ENCODE results near the gene OPTC.

Gene OPTC

GRCh38 chr1:203458078-203458477, 35.9 kb upstream of the OPTC start:
- no peak overlapping the region for H2AFZ ChIP-seq (ENCODE audit: low read length)
- no peak overlapping the region for H3K4me3 ChIP-seq (ENCODE audit: low read length, poor library complexity, severe bottlenecking)
- no peaks in the 10 kb centered on the region for H3K9me3 ChIP-seq (ENCODE audit: insufficient read depth, low read depth, low read length)
- H3K36me3 ChIP-seq (ENCODE audit: insufficient read depth, low read length): no peaks in the 10 kb centered on the region
- H3K9ac ChIP-seq (ENCODE audit: low read depth, low read length, poor library complexity, severe bottlenecking): no peak overlapping the region
- H3K27me3 ChIP-seq (ENCODE audit: insufficient read depth, low read length, poor library complexity, severe bottlenecking): no peaks in the 10 kb centered on the region
- H3F3A ChIP-seq (ENCODE audit: low read depth): no peaks in the 10 kb centered on the region
- H3K9me2 ChIP-seq (replicated peaks; ENCODE audit: low read depth, low read length): no peaks in the 10 kb centered on the region; the same call in 1 of the 2 replicates
- H4K20me1 ChIP-seq (ENCODE audit: insufficient read depth, low read length, poor library complexity, severe bottlenecking): no peaks in the 10 kb centered on the region
- H3K79me2 ChIP-seq (ENCODE audit: insufficient read depth, low read length): no peaks in the 10 kb centered on the region
- TF ChIP-seq CTCF (conservative IDR thresholded peaks at IDR 0.05; ENCODE audit: low read length) (no peak), EZH2phosphoT487 (IDR thresholded peaks at IDR 0.05; ENCODE audit: borderline replicate concordance) (no peak)
- no peaks in the 10 kb centered on the region for H3K4me1 ChIP-seq (ENCODE audit: insufficient read depth, low read length, poor library complexity, severe bottlenecking)
- no peak overlapping the region for H3K4me2 ChIP-seq (ENCODE audit: low read depth, low read length, poor library complexity, severe bottlenecking)

- H3K4me3 ChIP-seq (ENCODE audit: low read length, poor library complexity, severe bottlenecking): no peak overlapping the region
These were observed 34.2 kb upstream of the OPTC start for GRCh38 chr1:203459671-203460201.

GRCh38 chr1:203461717-203462116, 32.2 kb upstream of the OPTC start:
- H3K9ac ChIP-seq (ENCODE audit: low read depth, low read length, poor library complexity, severe bottlenecking): no peak overlapping the region
- no peak for TF ChIP-seq EZH2phosphoT487 (IDR thresholded peaks at IDR 0.05; ENCODE audit: borderline replicate concordance)
- TF ChIP-seq CTCF (conservative IDR thresholded peaks at IDR 0.05; ENCODE audit: low read length): no peak
- H3K4me2 ChIP-seq (ENCODE audit: low read depth, low read length, poor library complexity, severe bottlenecking): no peak overlapping the region

More at GRCh38 chr1:203459671-203460201, 34.2 kb upstream of the OPTC start:
- TF ChIP-seq CTCF (conservative IDR thresholded peaks at IDR 0.05; ENCODE audit: low read length) (no peak), EZH2phosphoT487 (IDR thresholded peaks at IDR 0.05; ENCODE audit: borderline replicate concordance) (no peak)
- H3K27me3 ChIP-seq (ENCODE audit: insufficient read depth, low read length, poor library complexity, severe bottlenecking): no peaks in the 10 kb centered on the region
- H4K20me1 ChIP-seq (ENCODE audit: insufficient read depth, low read length, poor library complexity, severe bottlenecking): no peaks in the 10 kb centered on the region
- no peaks in the 10 kb centered on the region for H3K4me1 ChIP-seq (ENCODE audit: insufficient read depth, low read length, poor library complexity, severe bottlenecking)
- no peaks in the 10 kb centered on the region for H3K36me3 ChIP-seq (ENCODE audit: insufficient read depth, low read length)
- H3K4me2 ChIP-seq (ENCODE audit: low read depth, low read length, poor library complexity, severe bottlenecking): no peak overlapping the region
- no peak overlapping the region for H2AFZ ChIP-seq (ENCODE audit: low read length)
- no peaks in the 10 kb centered on the region; the same call in 1 of the 2 replicates for H3K9me2 ChIP-seq (replicated peaks; ENCODE audit: low read depth, low read length)
- H3K9me3 ChIP-seq (ENCODE audit: insufficient read depth, low read depth, low read length): no peaks in the 10 kb centered on the region
- no peaks in the 10 kb centered on the region for H3K79me2 ChIP-seq (ENCODE audit: insufficient read depth, low read length)
- H3F3A ChIP-seq (ENCODE audit: low read depth): no peaks in the 10 kb centered on the region
- no peak overlapping the region for H3K9ac ChIP-seq (ENCODE audit: low read depth, low read length, poor library complexity, severe bottlenecking)

More at GRCh38 chr1:203461717-203462116, 32.2 kb upstream of the OPTC start:
- no peaks in the 10 kb centered on the region for H3K79me2 ChIP-seq (ENCODE audit: insufficient read depth, low read length)
- H2AFZ ChIP-seq (ENCODE audit: low read length): no peak overlapping the region
- no peaks in the 10 kb centered on the region for H3K27me3 ChIP-seq (ENCODE audit: insufficient read depth, low read length, poor library complexity, severe bottlenecking)
- H4K20me1 ChIP-seq (ENCODE audit: insufficient read depth, low read length, poor library complexity, severe bottlenecking): no peaks in the 10 kb centered on the region
- H3K4me3 ChIP-seq (ENCODE audit: low read length, poor library complexity, severe bottlenecking): no peak overlapping the region
- no peaks in the 10 kb centered on the region for H3K36me3 ChIP-seq (ENCODE audit: insufficient read depth, low read length)
- no peaks in the 10 kb centered on the region for H3K4me1 ChIP-seq (ENCODE audit: insufficient read depth, low read length, poor library complexity, severe bottlenecking)
- H3F3A ChIP-seq (ENCODE audit: low read depth): no peaks in the 10 kb centered on the region
- no peaks in the 10 kb centered on the region for H3K9me3 ChIP-seq (ENCODE audit: insufficient read depth, low read depth, low read length)
- H3K9me2 ChIP-seq (replicated peaks; ENCODE audit: low read depth, low read length): no peaks in the 10 kb centered on the region; the same call in 1 of the 2 replicates
